ENCODE results near the gene GPR82. TPM values are rescaled to one million over a fixed set of nuclear protein-coding genes. Genes with fewer than 3 reads are reported as not detected.

The GPR82 gene
- total RNA-seq, 2 experiments from 2014 or later, result not detected

DNA sequence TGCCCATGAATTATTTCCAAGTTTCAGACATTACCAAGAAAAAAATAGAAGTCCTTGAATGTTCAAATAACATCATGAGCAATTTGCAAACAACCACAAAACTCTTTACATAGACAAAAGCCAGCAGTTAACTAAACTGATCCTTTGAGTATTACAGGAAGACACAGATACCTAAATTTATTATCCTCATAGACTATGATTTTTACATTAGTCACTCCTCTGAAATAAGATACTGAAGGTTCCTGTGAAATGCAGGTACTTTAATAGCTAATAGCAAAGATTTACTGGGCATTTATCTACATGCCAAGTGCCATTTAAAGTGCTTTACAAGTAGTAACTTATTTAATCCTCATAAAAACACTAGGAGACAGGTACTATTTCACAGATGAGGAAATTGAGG, 37.7 kb downstream of the GPR82 start:
- Mint-ChIP-seq H3K4me3 (no peak overlapping the region), H3K27me3 (no peaks in the 10 kb centered on the region), H3K36me3 (ENCODE audit: low read depth) (no peaks in the 10 kb centered on the region), H3K4me1 (ENCODE audit: low read depth) (peaks cover 37% of the 10 kb centered on the region), H3K27ac (no peak overlapping the region), H3K9me3 (no peaks in the 10 kb centered on the region)
- ChIA-PET POLR2A (no interaction called here), CTCF (no interaction called here)
- peaks cover 4% of the 10 kb centered on the region for H3K4me1 ChIP-seq (ENCODE audit: insufficient read depth, low read length)
- peaks cover 6% of the 10 kb centered on the region for H3K36me3 ChIP-seq (ENCODE audit: insufficient read depth, low read length)
- TF ChIP-seq, protein P1, sequence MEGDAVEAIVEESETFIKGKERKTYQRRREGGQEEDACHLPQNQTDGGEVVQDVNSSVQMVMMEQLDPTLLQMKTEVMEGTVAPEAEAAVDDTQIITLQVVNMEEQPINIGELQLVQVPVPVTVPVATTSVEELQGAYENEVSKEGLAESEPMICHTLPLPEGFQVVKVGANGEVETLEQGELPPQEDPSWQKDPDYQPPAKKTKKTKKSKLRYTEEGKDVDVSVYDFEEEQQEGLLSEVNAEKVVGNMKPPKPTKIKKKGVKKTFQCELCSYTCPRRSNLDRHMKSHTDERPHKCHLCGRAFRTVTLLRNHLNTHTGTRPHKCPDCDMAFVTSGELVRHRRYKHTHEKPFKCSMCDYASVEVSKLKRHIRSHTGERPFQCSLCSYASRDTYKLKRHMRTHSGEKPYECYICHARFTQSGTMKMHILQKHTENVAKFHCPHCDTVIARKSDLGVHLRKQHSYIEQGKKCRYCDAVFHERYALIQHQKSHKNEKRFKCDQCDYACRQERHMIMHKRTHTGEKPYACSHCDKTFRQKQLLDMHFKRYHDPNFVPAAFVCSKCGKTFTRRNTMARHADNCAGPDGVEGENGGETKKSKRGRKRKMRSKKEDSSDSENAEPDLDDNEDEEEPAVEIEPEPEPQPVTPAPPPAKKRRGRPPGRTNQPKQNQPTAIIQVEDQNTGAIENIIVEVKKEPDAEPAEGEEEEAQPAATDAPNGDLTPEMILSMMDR (IDR thresholded peaks at IDR 0.05), result no peak
- ATAC-seq (ENCODE audit: poor library complexity), result no peak
- H3K27me3 ChIP-seq (ENCODE audit: control insufficient read depth in 1 of 2, insufficient read depth in 2 of 2, low read length in 2 of 2), result no peaks in the 10 kb centered on the region
- intact Hi-C loops (cut with DNase I, micrococcal nuclease), result no loop called here
- H3K4me3 ChIP-seq (ENCODE audit: low read length), result no peak overlapping the region
- no peak overlapping the region for H3K27ac ChIP-seq (ENCODE audit: low read depth in 1 of 2, low read length in 2 of 2)
- no peak for DNase-seq
- H3K9me3 ChIP-seq (ENCODE audit: control insufficient read depth in 1 of 2, insufficient read depth in 1 of 2, low read length in 2 of 2), result no peaks in the 10 kb centered on the region

GRCh38 chrX:41779030-41779564, 55.1 kb downstream of the GPR82 start:
- Histone ChIP-seq H3K9me3 (ENCODE audit: control insufficient read depth in 1 of 2, insufficient read depth in 1 of 2, low read length in 2 of 2) (no peaks in the 10 kb centered on the region), H3K4me3 (ENCODE audit: low read length) (no peak overlapping the region), H3K4me1 (ENCODE audit: insufficient read depth, low read length) (no peaks in the 10 kb centered on the region), H3K27ac (ENCODE audit: low read depth in 1 of 2, low read length in 2 of 2) (no peak overlapping the region), H3K27me3 (ENCODE audit: control insufficient read depth in 1 of 2, insufficient read depth in 2 of 2, low read length in 2 of 2) (no peaks in the 10 kb centered on the region), H3K36me3 (ENCODE audit: insufficient read depth, low read length) (peaks cover 6% of the 10 kb centered on the region)
- H3K4me1 Mint-ChIP-seq (ENCODE audit: low read depth), result peaks cover 20% of the 10 kb centered on the region
- ATAC-seq (ENCODE audit: poor library complexity) (no peak), DNase-seq (no peak)
- no peaks in the 10 kb centered on the region for H3K9me3 Mint-ChIP-seq
- intact Hi-C loops (cut with DNase I, micrococcal nuclease), result no loop called here
- H3K36me3 Mint-ChIP-seq (ENCODE audit: low read depth), result peaks cover 5% of the 10 kb centered on the region
- H3K27ac Mint-ChIP-seq, result peak overlapping the region; percentile 14
- TF ChIP-seq, protein P1 (IDR thresholded peaks at IDR 0.05), result no peak
- no peaks in the 10 kb centered on the region for H3K27me3 Mint-ChIP-seq
- ChIA-PET POLR2A (no interaction called here), CTCF (no interaction called here)
- no peak overlapping the region for H3K4me3 Mint-ChIP-seq

Other genes with a start within 250 kb of the GPR82 start
- not detected for gene GPR34, start 35.2 kb upstream of the GPR82 start, total RNA-seq
- 10 to 100 TPM; 39.9 to 44.6 TPM for gene CASK, start 199.4 kb downstream of the GPR82 start, total RNA-seq